Measurements from ENCODE around the gene RBM34. TPM values are rescaled to one million over a fixed set of nuclear protein-coding genes. Genes with fewer than 3 reads are reported as not detected.
"Not testable (repeated sequence)": the region's sequence is repeated elsewhere in the genome, so short reads cannot be mapped to it uniquely, and the experiment has no call there.

The RBM34 gene, protein sequence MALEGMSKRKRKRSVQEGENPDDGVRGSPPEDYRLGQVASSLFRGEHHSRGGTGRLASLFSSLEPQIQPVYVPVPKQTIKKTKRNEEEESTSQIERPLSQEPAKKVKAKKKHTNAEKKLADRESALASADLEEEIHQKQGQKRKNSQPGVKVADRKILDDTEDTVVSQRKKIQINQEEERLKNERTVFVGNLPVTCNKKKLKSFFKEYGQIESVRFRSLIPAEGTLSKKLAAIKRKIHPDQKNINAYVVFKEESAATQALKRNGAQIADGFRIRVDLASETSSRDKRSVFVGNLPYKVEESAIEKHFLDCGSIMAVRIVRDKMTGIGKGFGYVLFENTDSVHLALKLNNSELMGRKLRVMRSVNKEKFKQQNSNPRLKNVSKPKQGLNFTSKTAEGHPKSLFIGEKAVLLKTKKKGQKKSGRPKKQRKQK
- total RNA-seq = 59.2 TPM
- long read RNA-seq, transcript RBM34-201 (11 exons, 2,054 nt) = major isoform, 87 of 131 reads
- long read RNA-seq, partial matches to known transcripts = 10 of 131 reads
- long read RNA-seq, other reads (novel, unspliced or antisense) = 33 of 131 reads

DNA sequence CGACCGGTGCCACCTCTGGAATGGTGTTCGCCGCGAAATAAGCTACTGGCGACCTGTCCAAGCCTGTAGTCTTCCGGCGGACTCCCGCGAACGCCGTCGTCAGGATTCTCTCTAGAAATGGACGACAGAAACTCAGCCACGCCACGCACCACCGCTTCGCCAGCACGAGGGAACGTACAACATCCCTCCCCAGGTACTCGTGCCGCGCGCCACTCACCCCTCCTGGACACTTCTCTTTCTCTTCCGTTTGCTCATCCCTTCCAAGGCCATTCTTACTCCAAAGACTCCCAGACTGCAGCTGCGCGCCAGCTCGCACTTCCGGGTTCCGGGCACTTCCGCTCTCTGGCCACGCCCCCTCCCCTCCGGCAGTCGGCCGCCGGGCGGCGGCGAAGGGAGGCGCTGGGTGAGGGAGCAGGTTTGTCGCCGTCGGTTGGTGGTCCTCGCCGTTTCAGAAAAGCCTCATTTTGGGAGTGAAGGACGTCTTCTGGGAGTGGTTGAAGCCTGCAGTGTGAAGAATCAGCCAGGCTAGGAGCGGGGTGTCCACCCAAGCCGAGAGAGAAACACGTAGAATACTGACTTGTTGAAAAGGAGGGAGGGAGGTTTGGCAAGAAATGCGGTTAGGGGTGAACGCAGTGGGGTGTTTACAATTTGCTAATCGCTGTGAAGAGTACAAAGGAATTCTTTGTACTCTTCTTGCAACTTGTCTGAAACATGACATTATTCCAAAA is at the start of gene RBM34:
TSS of gene RBM34 (minus strand) at position 294 of the 728 bp plus-strand sequence. CDS start at position 270, 24 bp downstream.
- DNase-seq (ENCODE audit: low spot score) = peak; percentile 98

GRCh38 chr1:235207209-235207565 is 46.1 kb upstream of the RBM34 start:
- DNase-seq (ENCODE audit: low spot score) = no peak

DNA sequence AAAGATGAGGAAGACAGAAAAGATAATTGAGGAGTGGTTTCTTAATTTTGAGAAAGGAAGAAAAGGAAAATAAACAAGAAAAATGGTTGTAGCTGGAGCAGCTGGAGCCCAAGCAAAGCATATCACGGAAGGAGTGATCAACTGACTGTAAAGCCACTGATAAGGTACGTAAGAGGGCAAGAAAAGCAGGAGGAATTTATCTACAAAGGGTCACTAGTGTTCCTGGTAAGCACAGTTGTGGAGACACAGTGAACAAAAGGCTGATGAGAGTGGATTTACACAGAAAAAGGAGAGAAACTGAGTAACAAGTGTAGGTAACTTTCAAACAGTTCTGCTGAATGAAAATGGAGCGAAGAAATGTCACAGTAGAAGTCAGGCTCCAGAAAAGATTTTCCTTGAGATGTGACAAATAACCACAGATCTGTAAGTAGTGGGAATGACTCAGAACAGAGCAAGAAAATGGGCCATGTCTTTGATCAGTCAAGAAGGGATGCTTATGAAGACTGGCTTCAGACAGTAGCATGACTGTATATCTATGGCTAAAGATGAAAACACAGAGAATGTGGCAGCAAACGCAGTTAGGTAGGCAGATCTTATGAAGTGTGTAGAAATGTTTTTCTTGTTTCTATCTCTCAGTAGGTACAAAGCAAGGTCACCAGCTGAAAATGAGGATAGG is 45.6 kb upstream of the RBM34 start:
- DNase-seq (ENCODE audit: low spot score) = no peak

DNA sequence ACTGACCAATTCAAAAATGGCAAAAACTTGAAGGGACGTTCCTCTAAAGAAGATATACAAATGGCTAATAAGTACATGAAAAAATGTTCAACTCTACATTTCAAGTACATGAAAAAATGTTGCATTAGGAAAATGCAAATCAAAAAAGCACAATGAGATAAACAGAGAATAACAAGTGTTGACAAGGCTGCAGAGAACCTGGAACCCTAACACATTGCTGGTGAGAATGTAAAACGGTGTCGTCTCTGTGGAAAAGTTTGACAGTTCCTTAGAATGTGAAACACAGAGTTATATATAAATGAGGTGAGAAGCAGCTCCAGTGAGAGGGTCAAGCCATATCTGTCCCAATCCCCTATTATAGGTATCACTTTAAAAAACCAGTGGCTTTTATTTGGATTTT is 44.6 kb upstream of the RBM34 start:
- no peak for DNase-seq (ENCODE audit: low spot score)

DNA sequence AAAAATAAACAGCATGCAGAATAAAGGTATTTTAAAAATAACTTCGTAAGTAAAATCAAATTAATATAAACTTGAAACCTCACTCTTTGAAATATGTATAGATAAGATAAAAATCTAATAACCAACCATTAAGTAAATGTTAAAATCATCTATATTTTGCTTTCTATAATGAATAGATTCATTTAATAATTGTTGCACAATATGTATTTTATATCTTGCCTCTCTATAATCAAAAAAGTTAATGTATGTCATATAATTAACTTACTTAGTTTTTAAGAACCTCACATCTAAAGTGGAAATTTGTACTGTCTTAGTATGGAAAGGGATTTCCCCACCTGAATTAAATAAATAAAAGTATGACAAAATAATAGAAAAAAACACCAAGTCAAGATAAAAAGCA is 42.4 kb upstream of the RBM34 start:
- DNase-seq (ENCODE audit: low spot score) = no peak

GRCh38 chr1:235202447-235202846 is 41.4 kb upstream of the RBM34 start:
- DNase-seq (ENCODE audit: low spot score) = not testable (repeated sequence)

- DNase-seq (ENCODE audit: low spot score) = no peak
Observed at GRCh38 chr1:235199441-235199840, 38.4 kb upstream of the RBM34 start.

DNA sequence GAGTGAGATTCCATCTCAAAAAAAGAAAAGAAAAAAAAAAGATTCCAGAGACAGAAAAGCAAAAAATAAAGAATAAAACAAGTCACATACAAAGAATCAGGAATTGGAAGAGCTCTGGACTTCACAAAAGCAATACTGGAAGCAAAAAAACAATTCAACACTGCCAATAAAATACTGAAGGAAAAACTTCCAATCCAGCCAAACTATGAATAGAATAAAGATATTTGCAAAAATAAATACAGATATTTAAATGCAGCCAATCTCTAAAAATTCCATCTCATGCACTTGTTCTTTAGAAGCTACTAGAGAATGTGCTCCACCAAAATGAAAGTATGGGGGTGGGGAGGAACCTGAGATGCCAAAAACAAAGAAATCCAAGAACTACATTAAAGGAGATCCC is 29.4 kb upstream of the RBM34 start:
- no peak for DNase-seq (ENCODE audit: low spot score)

DNA sequence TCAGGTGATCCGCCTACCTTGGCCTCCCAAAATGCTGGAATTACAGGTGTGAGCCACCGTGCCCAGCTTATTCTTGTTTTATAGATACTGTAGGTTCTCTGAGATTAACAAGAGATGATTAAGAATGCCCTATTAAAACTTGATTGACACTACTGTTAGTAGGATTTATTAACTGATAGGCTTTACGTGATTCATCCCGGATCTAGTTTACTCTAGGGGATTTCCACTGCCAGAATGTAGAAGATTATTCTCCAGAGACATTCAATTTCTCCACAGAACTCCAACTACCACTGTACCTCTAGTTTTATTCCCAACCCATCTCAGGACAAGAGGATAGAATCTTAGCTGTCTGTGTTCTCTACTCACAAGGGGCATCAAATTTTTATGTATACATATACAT is 26.3 kb upstream of the RBM34 start:
- DNase-seq (ENCODE audit: low spot score) = no peak

GRCh38 chr1:235181561-235182245 is 20.7 kb upstream of the RBM34 start:
- DNase-seq (ENCODE audit: low spot score) = no peak

- DNase-seq (ENCODE audit: low spot score) = no peak
Observed at GRCh38 chr1:235180916-235181460, 19.9 kb upstream of the RBM34 start.

- DNase-seq (ENCODE audit: low spot score) = no peak
Observed at GRCh38 chr1:235176486-235176885, 15.4 kb upstream of the RBM34 start.

DNA sequence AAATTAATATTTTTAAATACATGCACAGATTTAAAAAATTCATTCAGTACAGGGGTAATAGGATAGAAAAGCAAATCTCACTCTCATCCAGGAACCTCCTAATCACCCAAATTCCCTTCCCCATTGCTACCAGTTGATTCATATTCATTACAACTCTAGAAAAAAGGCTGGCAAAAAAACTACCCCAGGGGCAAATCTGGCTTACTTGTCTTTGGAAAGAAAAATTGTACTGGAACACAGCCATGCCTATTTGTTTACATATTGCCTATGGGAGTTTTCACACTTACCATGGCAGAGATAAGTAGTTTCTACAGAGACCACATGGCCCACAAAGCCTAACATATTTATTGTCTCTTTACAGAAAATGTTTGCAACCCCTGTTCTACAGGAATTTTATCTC is 8.9 kb upstream of the RBM34 start:
- DNase-seq (ENCODE audit: low spot score) = no peak

- no peak for DNase-seq (ENCODE audit: low spot score)
Observed at GRCh38 chr1:235168375-235168774, 7.3 kb upstream of the RBM34 start.

- no peak for DNase-seq (ENCODE audit: low spot score)
Observed at GRCh38 chr1:235161685-235162327, 756 bp upstream of the RBM34 start.

- no peak for DNase-seq (ENCODE audit: low spot score)
Observed at GRCh38 chr1:235160383-235160956, 580 bp downstream of the RBM34 start.

- DNase-seq (ENCODE audit: low spot score) = not testable (repeated sequence)
Observed at GRCh38 chr1:235159930-235160329, 1.1 kb downstream of the RBM34 start.

DNA sequence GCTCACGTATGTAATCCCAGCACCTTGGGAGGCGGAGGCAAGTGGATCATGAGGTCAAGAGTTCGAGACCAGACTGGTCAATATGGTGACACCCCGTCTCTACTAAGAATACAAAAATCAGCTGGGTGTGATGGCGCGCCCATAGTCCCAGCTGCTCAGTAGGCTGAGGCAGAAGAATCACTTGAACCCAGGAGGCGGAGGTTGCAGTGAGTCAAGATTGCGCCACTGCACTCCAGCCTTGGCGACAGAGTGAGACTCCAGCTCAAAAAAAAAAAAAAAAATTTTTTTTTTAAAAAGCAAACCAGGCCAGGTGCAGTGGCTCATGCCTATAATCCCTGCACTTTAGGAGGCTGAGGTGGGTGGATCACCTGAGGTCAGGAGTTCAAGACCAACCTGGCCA is 1.8 kb downstream of the RBM34 start:
- not testable (repeated sequence) for DNase-seq (ENCODE audit: low spot score)

DNA sequence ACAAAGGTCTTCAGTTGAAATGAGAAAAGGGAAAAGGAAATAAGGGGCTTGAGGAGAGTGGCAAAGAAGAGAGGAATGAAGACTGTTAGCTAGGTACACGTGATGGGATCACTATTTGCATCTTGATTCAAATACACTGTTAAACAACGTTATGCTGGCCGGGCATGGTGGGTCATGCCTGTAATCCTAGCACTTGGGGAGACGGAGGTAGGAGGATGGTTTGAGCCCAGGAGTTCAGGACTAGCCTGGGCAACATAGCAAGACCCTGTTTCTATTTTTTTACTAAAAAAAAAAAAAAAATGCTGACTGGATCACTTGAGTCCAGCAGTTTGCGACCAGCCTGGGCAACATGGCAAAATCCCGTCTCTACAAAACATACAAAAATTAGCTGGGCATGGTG is 2.4 kb downstream of the RBM34 start:
- DNase-seq (ENCODE audit: low spot score) = no peak

DNA sequence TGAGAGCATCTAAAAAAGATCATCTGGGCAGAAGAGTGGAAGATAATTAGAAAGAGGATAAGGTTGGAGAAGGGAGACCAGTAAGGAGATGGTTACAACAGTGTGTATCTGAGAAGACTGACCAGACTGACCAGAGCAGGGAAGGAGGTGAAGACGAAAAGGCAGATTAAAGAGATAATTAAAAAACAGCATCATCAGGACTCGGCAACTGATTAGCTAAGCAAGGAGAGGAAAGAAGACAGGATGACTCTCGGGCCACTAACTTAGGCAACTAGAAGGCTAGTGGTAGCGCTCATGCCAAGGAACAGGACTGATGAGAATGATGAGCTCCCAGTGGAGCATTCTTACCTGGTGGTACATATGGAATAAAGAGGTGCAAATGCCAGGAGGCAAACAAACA is 3.9 kb downstream of the RBM34 start:
- DNase-seq (ENCODE audit: low spot score) = no peak

Measured in mesenteric fat pad (tissue), 1 donor.